WTC11 (cell line): ENCODE data around the gene TRIML1. TPM values are rescaled to one million over a fixed set of nuclear protein-coding genes. Genes with fewer than 3 reads are reported as not detected.

Source experiments
- ATAC-seq: fragments of 200-7000 bp; cut with Tn5 transposase; 2 replicates; pipeline ENCODE4 v1.10.0; 2021; ENCODE audit warnings: mild to moderate bottlenecking, moderate library complexity
- CTCF ChIA-PET: fragments of 300-600 bp; sonication (Branson Sonifier 250); formaldehyde crosslinking; loops from one replicate; lab custom pipeline; 2021; ENCODE audit warnings: antibody characterized with exemption; lab: Charles Lee
- POLR2A ChIA-PET: fragments of 350-600 bp; sonication (Branson Sonifier 250); formaldehyde crosslinking; loops from one replicate; lab custom pipeline; 2021; ENCODE audit warnings: antibody characterized with exemption; lab: Charles Lee
- DNase-seq: peaks from one replicate; pipeline ENCODE4 v3.0.0; 2021; ENCODE audit warnings: low spot score
- H3K27ac Mint-ChIP-seq: 2 replicates; pipeline ENCODE4 v1.8.0; 2021; ENCODE audit warnings: mixed read lengths
- H3K27me3 Mint-ChIP-seq: 2 replicates; pipeline ENCODE4 v1.8.0; 2021; ENCODE audit warnings: low read depth, mild to moderate bottlenecking, moderate library complexity, mixed read lengths
- H3K36me3 Mint-ChIP-seq: 2 replicates; pipeline ENCODE4 v1.8.0; 2021; ENCODE audit warnings: mixed read lengths
- H3K4me1 Mint-ChIP-seq: 2 replicates; pipeline ENCODE4 v1.8.0; 2022; ENCODE audit warnings: mixed read lengths
- H3K4me3 Mint-ChIP-seq: 2 replicates; pipeline ENCODE4 v1.8.0; 2021; ENCODE audit warnings: mild to moderate bottlenecking, moderate library complexity, mixed read lengths
- H3K9me3 Mint-ChIP-seq: 2 replicates; pipeline ENCODE4 v1.8.0; 2021; ENCODE audit warnings: mixed read lengths
- CBFB ChIP-seq: sonication (generic); formaldehyde crosslinking; IDR thresholded peaks from 2 replicates; pipeline ENCODE4 v1.8.1; 2022; ENCODE audit warnings: mild to moderate bottlenecking, low read depth, missing genetic modification reagents
- CTCF ChIP-seq: fragments of 200-600 bp; IDR thresholded peaks from 2 replicates; pipeline ENCODE4 v1.8.0; 2022; ENCODE audit warnings: antibody characterized with exemption
- E2F1 ChIP-seq: sonication (generic); formaldehyde crosslinking; IDR thresholded peaks from 2 replicates; pipeline ENCODE4 v1.8.0; 2022; ENCODE audit warnings: mild to moderate bottlenecking, missing genetic modification reagents
- ELF4 ChIP-seq: sonication (generic); formaldehyde crosslinking; IDR thresholded peaks from 2 replicates; pipeline ENCODE4 v1.8.1; 2022; ENCODE audit warnings: low read depth, mild to moderate bottlenecking, moderate library complexity, missing genetic modification reagents
- ETV6 ChIP-seq: sonication (generic); formaldehyde crosslinking; IDR thresholded peaks from 2 replicates; pipeline ENCODE4 v1.8.1; 2022; ENCODE audit warnings: mild to moderate bottlenecking, missing genetic modification reagents
- MYBL2 ChIP-seq: sonication (generic); formaldehyde crosslinking; IDR thresholded peaks from 2 replicates; pipeline ENCODE4 v1.8.1; 2023; ENCODE audit warnings: mild to moderate bottlenecking, moderate library complexity, missing genetic modification reagents
- NFYB ChIP-seq: sonication (generic); formaldehyde crosslinking; conservative IDR thresholded peaks from 2 replicates; pipeline ENCODE4 v1.8.0; 2022; ENCODE audit warnings: low read depth, missing genetic modification reagents
- PRDM15 ChIP-seq: sonication (generic); formaldehyde crosslinking; IDR thresholded peaks from 2 replicates; pipeline ENCODE4 v1.8.0; 2022; ENCODE audit warnings: missing genetic modification reagents
- PREB ChIP-seq: sonication (generic); formaldehyde crosslinking; IDR thresholded peaks from 2 replicates; pipeline ENCODE4 v1.8.1; 2022; ENCODE audit warnings: mild to moderate bottlenecking, missing genetic modification reagents, moderate library complexity, borderline replicate concordance
- SP1 ChIP-seq: sonication (generic); formaldehyde crosslinking; conservative IDR thresholded peaks from 2 replicates; pipeline ENCODE4 v1.8.1; 2022; ENCODE audit warnings: missing genetic modification reagents
- ZBTB43 ChIP-seq: sonication (generic); formaldehyde crosslinking; IDR thresholded peaks from 2 replicates; pipeline ENCODE4 v1.8.1; 2023; ENCODE audit warnings: mild to moderate bottlenecking, missing genetic modification reagents
- ZNF396 ChIP-seq: fragments of 250-450 bp; sonication (Bioruptor Pico); IDR thresholded peaks from 2 replicates; pipeline ENCODE4 v1.8.0; 2021; ENCODE audit warnings: mild to moderate bottlenecking, moderate library complexity, borderline replicate concordance
- ZNF423 ChIP-seq: fragments of 250-450 bp; sonication (Bioruptor Pico); IDR thresholded peaks from 2 replicates; pipeline ENCODE4 v2.1.2; 2022; ENCODE audit warnings: mild to moderate bottlenecking, moderate library complexity
- ZNF671 ChIP-seq: fragments of 250-450 bp; sonication (Bioruptor Pico); IDR thresholded peaks from 2 replicates; pipeline ENCODE4 v1.8.0; 2021; ENCODE audit warnings: mild to moderate bottlenecking
- total RNA-seq: library from RNA; stranded (reverse); gene quantifications from 3 replicates; pipeline ENCODE4 v1.2.3, GENCODE V29; 2021

The TRIML1 gene
- total RNA-seq, 1 experiment from 2014 or later: not detected

- Mint-ChIP-seq H3K9me3 (no peaks in the 10 kb centered on the region), H3K27ac (no peak overlapping the region), H3K4me3 (no peak overlapping the region)
- POLR2A ChIA-PET: no interaction called here
- DNase-seq: no peak
- TF ChIP-seq ZNF396 (CRISPR knock-in tag) (no peak), ZBTB43 (CRISPR knock-in tag) (no peak), E2F1 (no peak), CTCF (no peak), NFYB (no peak), ETV6 (CRISPR knock-in tag) (no peak)
- TF ChIP-seq, all 79 proteins: peak for 0
- no peaks in the 10 kb centered on the region for H3K36me3 Mint-ChIP-seq
- peaks cover 41% of the 10 kb centered on the region for H3K4me1 Mint-ChIP-seq
- no peak for ATAC-seq
- no peaks in the 10 kb centered on the region for H3K27me3 Mint-ChIP-seq
- CTCF ChIA-PET: no interaction called here
Observed at GRCh38 chr4:188111955-188112354, 27.3 kb upstream of the TRIML1 start.

GRCh38 chr4:188113156-188113555 is 26.1 kb upstream of the TRIML1 start:
- no peak for DNase-seq
- TF ChIP-seq ZNF423 (CRISPR knock-in tag) (no peak), MYBL2 (CRISPR knock-in tag) (no peak), ZNF671 (CRISPR knock-in tag) (no peak), CTCF (no peak), PREB (CRISPR knock-in tag) (no peak), ELF4 (CRISPR knock-in tag) (no peak), SP1 (CRISPR knock-in tag) (no peak), ETV6 (CRISPR knock-in tag) (no peak), CBFB (CRISPR knock-in tag) (no peak), PRDM15 (no peak)
- POLR2A ChIA-PET: no interaction called here
- Mint-ChIP-seq H3K4me3 (no peak overlapping the region), H3K27me3 (no peaks in the 10 kb centered on the region), H3K9me3 (no peaks in the 10 kb centered on the region), H3K27ac (peak overlapping the region; percentile 34; the same call in 1 of the 2 replicates), H3K36me3 (no peaks in the 10 kb centered on the region), H3K4me1 (peaks cover 40% of the 10 kb centered on the region)
- no peak for ATAC-seq
- CTCF ChIA-PET: no interaction called here
